Type B pancreatic cell (in vitro differentiated cells): ENCODE results near the gene GBX2. TPM values are rescaled to one million over a fixed set of nuclear protein-coding genes. Genes with fewer than 3 reads are reported as not detected.

Experiments used
- DNase-seq: peaks from one replicate; pipeline ENCODE4 v3.0.0; 2021; ENCODE audit warnings: mixed read lengths; ENCODE audit not compliant: unreplicated experiment; ENCODE audit errors: extremely low spot score
- H3K27ac Mint-ChIP-seq: 2 replicates; pipeline ENCODE4 v1.8.0; 2021; ENCODE audit warnings: mild to moderate bottlenecking, mixed read lengths
- H3K27me3 Mint-ChIP-seq: 2 replicates; pipeline ENCODE4 v1.8.0; 2021; ENCODE audit warnings: mixed read lengths
- H3K36me3 Mint-ChIP-seq: 2 replicates; pipeline ENCODE4 v1.8.0; 2021; ENCODE audit warnings: mixed read lengths
- H3K4me1 Mint-ChIP-seq: one replicate; pipeline ENCODE4 v1.8.0; 2021; ENCODE audit warnings: mixed read lengths; ENCODE audit not compliant: unreplicated experiment
- H3K4me3 Mint-ChIP-seq: 2 replicates; pipeline ENCODE4 v1.8.0; 2021; ENCODE audit warnings: mild to moderate bottlenecking, mixed read lengths
- H3K9me3 Mint-ChIP-seq: 2 replicates; pipeline ENCODE4 v1.8.0; 2021; ENCODE audit warnings: mixed read lengths
- CTCF ChIP-seq: fragments of 200-600 bp; sonication (generic); conservative IDR thresholded peaks from 2 replicates; pipeline ENCODE4 v1.5.0; 2021; ENCODE audit warnings: antibody characterized with exemption, mild to moderate bottlenecking
- total RNA-seq: library from RNA; stranded (reverse); gene quantifications from 2 replicates; pipeline ENCODE4 v1.2.1, GENCODE V29; 2021; ENCODE audit warnings: low replicate concordance

Gene GBX2
- total RNA-seq, 1 donor from 2014 or later: 2.1 TPM

GRCh38 chr2:236159778-236160170 lies 8.4 kb downstream of the GBX2 start:
- Mint-ChIP-seq H3K27me3 (peaks cover 79% of the 10 kb centered on the region), H3K9me3 (no peaks in the 10 kb centered on the region)
- no peak for TF ChIP-seq CTCF

GRCh38 chr2:236158969-236159777 lies 9.0 kb downstream of the GBX2 start:
- no peak overlapping the region for H3K4me3 Mint-ChIP-seq
- no peaks in the 10 kb centered on the region for H3K36me3 Mint-ChIP-seq
- no peak for TF ChIP-seq CTCF
- H3K27me3 Mint-ChIP-seq: peaks cover 82% of the 10 kb centered on the region
- H3K9me3 Mint-ChIP-seq: no peaks in the 10 kb centered on the region
- no peaks in the 10 kb centered on the region for H3K4me1 Mint-ChIP-seq
- DNase-seq: no peak
- no peak overlapping the region for H3K27ac Mint-ChIP-seq

More at GRCh38 chr2:236159778-236160170, 8.4 kb downstream of the GBX2 start:
- no peaks in the 10 kb centered on the region for H3K4me1 Mint-ChIP-seq
- no peak overlapping the region for H3K4me3 Mint-ChIP-seq
- H3K36me3 Mint-ChIP-seq: no peaks in the 10 kb centered on the region
- DNase-seq: no peak
- H3K27ac Mint-ChIP-seq: no peak overlapping the region

GRCh38 chr2:236157815-236158498 lies 10.2 kb downstream of the GBX2 start:
- no peak overlapping the region for H3K27ac Mint-ChIP-seq
- H3K36me3 Mint-ChIP-seq: no peaks in the 10 kb centered on the region
- DNase-seq: no peak
- no peaks in the 10 kb centered on the region for H3K4me1 Mint-ChIP-seq
- no peak for TF ChIP-seq CTCF
- no peaks in the 10 kb centered on the region for H3K9me3 Mint-ChIP-seq
- peaks cover 81% of the 10 kb centered on the region for H3K27me3 Mint-ChIP-seq
- H3K4me3 Mint-ChIP-seq: no peak overlapping the region

- H3K27me3 Mint-ChIP-seq: peaks cover 78% of the 10 kb centered on the region
Measured at GRCh38 chr2:236157366-236157765, 10.8 kb downstream of the GBX2 start.

GRCh38 chr2:236156860-236157194 lies 11.4 kb downstream of the GBX2 start:
- H3K9me3 Mint-ChIP-seq: no peaks in the 10 kb centered on the region
- DNase-seq: no peak
- no peak overlapping the region for H3K27ac Mint-ChIP-seq
- TF ChIP-seq CTCF: no peak
- no peaks in the 10 kb centered on the region for H3K4me1 Mint-ChIP-seq
- H3K36me3 Mint-ChIP-seq: no peaks in the 10 kb centered on the region
- H3K4me3 Mint-ChIP-seq: no peak overlapping the region
- H3K27me3 Mint-ChIP-seq: peaks cover 72% of the 10 kb centered on the region

More at GRCh38 chr2:236157366-236157765, 10.8 kb downstream of the GBX2 start:
- H3K36me3 Mint-ChIP-seq: no peaks in the 10 kb centered on the region
- no peaks in the 10 kb centered on the region for H3K9me3 Mint-ChIP-seq
- H3K4me3 Mint-ChIP-seq: no peak overlapping the region
- no peak overlapping the region for H3K27ac Mint-ChIP-seq
- DNase-seq: no peak
- no peaks in the 10 kb centered on the region for H3K4me1 Mint-ChIP-seq
- TF ChIP-seq CTCF: no peak
